Type B pancreatic cell (in vitro differentiated cells): ENCODE results near the gene NUP98. TPM values are rescaled to one million over a fixed set of nuclear protein-coding genes. Genes with fewer than 3 reads are reported as not detected.

Source experiments
- DNase-seq: peaks from one replicate; pipeline ENCODE4 v3.0.0; 2021; ENCODE audit warnings: mixed read lengths; ENCODE audit not compliant: unreplicated experiment; ENCODE audit errors: extremely low spot score
- H3K27ac Mint-ChIP-seq: 2 replicates; pipeline ENCODE4 v1.8.0; 2021; ENCODE audit warnings: mild to moderate bottlenecking, mixed read lengths
- H3K27me3 Mint-ChIP-seq: 2 replicates; pipeline ENCODE4 v1.8.0; 2021; ENCODE audit warnings: mixed read lengths
- H3K36me3 Mint-ChIP-seq: 2 replicates; pipeline ENCODE4 v1.8.0; 2021; ENCODE audit warnings: mixed read lengths
- H3K4me1 Mint-ChIP-seq: one replicate; pipeline ENCODE4 v1.8.0; 2021; ENCODE audit warnings: mixed read lengths; ENCODE audit not compliant: unreplicated experiment
- H3K4me3 Mint-ChIP-seq: 2 replicates; pipeline ENCODE4 v1.8.0; 2021; ENCODE audit warnings: mild to moderate bottlenecking, mixed read lengths
- H3K9me3 Mint-ChIP-seq: 2 replicates; pipeline ENCODE4 v1.8.0; 2021; ENCODE audit warnings: mixed read lengths
- total RNA-seq: library from RNA; stranded (reverse); gene quantifications from 2 replicates; pipeline ENCODE4 v1.2.1, GENCODE V29; 2021; ENCODE audit warnings: low replicate concordance
- TF ChIP-seq, protein P1 (sequence below): fragments of 200-600 bp; sonication (generic); conservative IDR thresholded peaks from 2 replicates; pipeline ENCODE4 v1.5.0; 2021; ENCODE audit warnings: antibody characterized with exemption, mild to moderate bottlenecking

Gene NUP98
- total RNA-seq, 1 donor from 2014 or later, result 74.6 TPM

DNA sequence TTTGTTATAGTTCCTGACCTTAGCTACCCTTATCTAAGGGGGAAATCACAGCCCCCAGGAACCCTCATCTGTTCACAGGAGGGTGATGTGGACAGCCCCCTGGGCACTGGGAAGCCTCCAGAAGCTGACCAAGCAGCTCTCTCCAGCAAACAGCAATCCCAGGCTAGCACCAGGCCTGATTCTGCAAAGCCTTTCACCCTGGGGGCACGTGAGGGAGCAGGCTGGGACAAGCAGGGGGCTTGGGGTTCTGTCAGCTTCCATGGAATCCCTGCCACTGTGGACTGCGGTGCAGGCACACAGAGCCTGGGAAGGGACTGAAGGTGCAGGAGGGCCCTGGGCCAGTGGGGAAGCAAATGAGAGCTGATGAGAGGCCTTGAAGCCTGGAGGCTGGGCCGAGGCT lies 13.1 kb upstream of the NUP98 start:
- no peak overlapping the region for H3K27ac Mint-ChIP-seq
- DNase-seq, result no peak
- peaks cover 24% of the 10 kb centered on the region for H3K4me1 Mint-ChIP-seq
- no peaks in the 10 kb centered on the region for H3K9me3 Mint-ChIP-seq
- no peaks in the 10 kb centered on the region for H3K36me3 Mint-ChIP-seq
- peak overlapping the region; percentile 71 for H3K4me3 Mint-ChIP-seq
- H3K27me3 Mint-ChIP-seq, result no peaks in the 10 kb centered on the region
- TF ChIP-seq, protein P1, sequence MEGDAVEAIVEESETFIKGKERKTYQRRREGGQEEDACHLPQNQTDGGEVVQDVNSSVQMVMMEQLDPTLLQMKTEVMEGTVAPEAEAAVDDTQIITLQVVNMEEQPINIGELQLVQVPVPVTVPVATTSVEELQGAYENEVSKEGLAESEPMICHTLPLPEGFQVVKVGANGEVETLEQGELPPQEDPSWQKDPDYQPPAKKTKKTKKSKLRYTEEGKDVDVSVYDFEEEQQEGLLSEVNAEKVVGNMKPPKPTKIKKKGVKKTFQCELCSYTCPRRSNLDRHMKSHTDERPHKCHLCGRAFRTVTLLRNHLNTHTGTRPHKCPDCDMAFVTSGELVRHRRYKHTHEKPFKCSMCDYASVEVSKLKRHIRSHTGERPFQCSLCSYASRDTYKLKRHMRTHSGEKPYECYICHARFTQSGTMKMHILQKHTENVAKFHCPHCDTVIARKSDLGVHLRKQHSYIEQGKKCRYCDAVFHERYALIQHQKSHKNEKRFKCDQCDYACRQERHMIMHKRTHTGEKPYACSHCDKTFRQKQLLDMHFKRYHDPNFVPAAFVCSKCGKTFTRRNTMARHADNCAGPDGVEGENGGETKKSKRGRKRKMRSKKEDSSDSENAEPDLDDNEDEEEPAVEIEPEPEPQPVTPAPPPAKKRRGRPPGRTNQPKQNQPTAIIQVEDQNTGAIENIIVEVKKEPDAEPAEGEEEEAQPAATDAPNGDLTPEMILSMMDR, result no peak

DNA sequence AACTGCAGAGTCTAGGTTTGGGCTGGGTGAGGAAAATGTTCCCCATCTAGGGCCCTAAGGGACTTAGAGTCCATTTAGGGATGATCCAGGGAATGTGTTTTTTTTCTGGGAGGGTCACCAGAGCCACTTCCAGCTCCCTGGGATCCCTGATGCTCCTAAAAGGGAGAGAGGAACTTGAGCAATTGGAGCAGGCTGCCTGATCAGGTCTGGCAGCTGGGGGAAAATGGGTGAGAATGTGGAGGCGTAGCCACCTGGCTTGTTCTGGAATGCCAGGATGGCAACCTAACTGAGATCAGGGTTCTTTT lies 12.2 kb upstream of the NUP98 start:
- Mint-ChIP-seq H3K4me1 (peaks cover 24% of the 10 kb centered on the region), H3K36me3 (no peaks in the 10 kb centered on the region), H3K27ac (peak overlapping the region; percentile 86), H3K27me3 (no peaks in the 10 kb centered on the region), H3K9me3 (no peaks in the 10 kb centered on the region), H3K4me3 (peak overlapping the region; percentile 95)
- no peak for DNase-seq
- TF ChIP-seq, protein P1, result no peak

DNA sequence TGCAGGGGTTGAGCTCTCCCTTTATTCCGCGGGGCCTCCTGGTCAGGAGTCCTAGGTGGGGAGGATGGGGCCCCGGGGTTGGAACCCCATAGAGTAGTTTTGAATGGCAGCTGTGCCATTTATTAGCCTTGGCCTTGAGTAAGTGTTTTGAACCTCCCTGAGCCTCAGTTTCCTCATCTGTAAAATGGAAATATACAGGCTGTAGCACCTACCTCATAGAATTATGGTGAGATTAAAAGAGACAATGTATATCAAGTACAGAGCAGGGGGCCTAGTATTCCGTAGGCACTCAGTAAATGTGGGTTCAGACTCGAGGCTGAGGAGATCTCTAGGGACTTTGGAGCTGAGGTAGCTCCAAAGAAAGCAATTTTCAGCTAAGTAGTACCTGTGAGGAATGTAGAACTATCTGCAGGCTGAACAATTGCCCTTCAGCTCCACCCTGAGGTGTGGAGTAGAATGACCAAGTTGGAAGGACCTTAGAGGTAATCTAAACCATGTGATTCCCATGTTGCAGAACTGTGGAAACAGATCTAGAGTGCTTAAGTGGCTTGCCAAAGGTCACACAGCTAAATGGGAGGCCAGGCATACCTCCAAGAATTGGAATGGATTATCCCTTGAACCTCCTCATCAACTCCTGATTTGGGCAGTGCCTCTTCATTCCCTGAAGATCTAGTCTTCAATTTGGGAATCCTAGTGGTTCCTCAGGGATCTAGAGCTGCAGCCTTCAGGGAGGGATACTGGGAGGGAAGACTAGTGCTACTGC lies 11.7 kb upstream of the NUP98 start:
- H3K4me1 Mint-ChIP-seq, result peaks cover 24% of the 10 kb centered on the region
- no peaks in the 10 kb centered on the region for H3K9me3 Mint-ChIP-seq
- no peak for DNase-seq
- H3K27me3 Mint-ChIP-seq, result no peaks in the 10 kb centered on the region
- H3K36me3 Mint-ChIP-seq, result no peaks in the 10 kb centered on the region
- TF ChIP-seq, protein P1, result peak; percentile 51
- H3K4me3 Mint-ChIP-seq, result peak overlapping the region; percentile 95
- H3K27ac Mint-ChIP-seq, result peak overlapping the region; percentile 86

DNA sequence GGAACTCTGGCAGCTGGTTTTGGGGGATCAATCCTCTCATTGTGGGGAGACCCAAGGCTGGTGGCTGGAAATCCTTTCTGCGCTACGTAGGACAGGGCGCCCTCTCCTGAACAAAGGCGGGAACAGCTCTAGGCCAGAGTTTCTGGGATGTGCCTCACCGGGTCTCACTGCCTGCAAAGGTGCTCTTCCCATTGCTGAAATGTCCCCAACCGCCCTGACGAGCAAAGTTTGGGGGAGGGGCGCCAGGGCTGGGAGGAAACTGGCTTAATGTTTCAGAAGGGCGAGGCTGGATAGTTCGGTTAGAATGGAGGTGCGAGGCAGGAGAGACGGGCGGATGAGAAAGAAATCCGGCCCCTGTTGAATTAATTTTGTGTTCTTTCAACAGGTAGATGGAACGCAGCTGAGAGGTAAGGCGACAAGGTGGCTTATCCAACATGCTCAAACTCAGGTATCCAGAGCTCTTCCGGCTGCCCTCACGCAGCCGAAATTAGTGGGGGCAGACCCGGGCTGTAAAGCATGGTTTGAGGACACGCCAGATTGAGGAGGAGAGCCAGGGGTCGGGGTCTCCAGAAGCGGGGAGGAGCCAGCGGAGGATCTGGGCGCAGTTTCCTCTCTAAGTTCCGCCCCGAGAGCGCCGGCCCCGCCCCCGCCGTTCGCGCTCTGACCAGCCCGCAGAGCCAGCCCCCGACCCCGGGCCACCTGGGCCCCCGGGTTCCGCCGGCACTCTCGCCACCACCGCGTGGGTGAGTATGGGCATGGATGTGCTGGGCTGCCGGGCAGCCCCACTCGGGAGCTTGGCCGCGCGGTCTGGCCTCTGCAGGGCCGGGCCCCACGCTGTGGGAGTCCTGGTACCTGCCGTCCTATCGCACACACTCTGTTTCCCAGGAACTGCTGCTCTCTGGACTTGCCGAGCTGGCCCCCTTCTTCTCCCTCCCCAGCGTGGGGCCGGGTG lies 10.8 kb upstream of the NUP98 start, which contains the start of gene PGAP2:
Gene PGAP2 (plus strand): TSS at position 652 of the 952 bp plus-strand sequence. CDS start 2,700 bp downstream, outside the sequence.
- Mint-ChIP-seq H3K4me1 (peaks cover 24% of the 10 kb centered on the region), H3K36me3 (no peaks in the 10 kb centered on the region), H3K9me3 (no peaks in the 10 kb centered on the region), H3K4me3 (peak within 1 kb of the TSS; percentile 95), H3K27ac (peak within 1 kb of the TSS; percentile 94), H3K27me3 (no peaks in the 10 kb centered on the region)
- TF ChIP-seq, protein P1, result peak; percentile 73
- DNase-seq, result peak; percentile 77

DNA sequence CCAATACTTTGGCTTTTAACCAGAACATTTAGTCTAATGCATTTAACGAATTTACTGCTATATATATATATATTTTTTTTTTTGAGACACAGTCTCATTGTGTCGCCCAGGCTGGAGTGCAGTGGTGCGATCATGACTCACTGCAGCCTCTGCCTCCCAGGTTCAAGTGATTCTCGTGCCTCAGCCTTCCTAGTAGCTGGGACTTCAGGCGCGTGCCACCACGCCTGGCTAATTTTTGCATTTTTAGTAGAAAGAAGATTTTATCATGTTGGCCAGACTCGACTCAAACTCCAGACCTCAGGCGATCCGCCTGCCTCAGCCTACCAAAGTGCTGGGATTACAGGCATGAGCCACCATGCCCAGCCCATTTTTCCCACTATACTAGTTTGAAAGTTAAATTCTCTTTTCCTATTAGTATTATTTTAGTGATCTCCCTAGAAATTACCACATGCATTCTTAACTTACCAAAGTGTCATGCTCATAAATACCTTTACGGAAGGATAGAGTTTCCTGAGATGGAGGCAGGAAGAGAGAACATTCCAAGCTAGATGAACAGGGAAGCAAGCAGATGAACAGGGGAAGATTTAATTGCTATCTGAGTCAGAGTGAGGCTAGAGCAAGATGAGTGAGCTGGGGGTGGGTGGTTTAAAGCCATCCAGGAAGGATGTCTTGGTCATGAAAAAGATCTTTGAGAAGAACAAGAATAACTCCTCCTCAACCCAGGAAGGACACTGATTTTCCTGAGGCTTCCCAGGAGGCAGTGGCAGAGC lies 6.6 kb upstream of the NUP98 start:
- H3K4me1 Mint-ChIP-seq, result peaks cover 11% of the 10 kb centered on the region
- TF ChIP-seq, protein P1, result no peak
- no peaks in the 10 kb centered on the region for H3K9me3 Mint-ChIP-seq
- H3K27me3 Mint-ChIP-seq, result no peaks in the 10 kb centered on the region
- H3K36me3 Mint-ChIP-seq, result no peaks in the 10 kb centered on the region
- H3K27ac Mint-ChIP-seq, result no peak overlapping the region
- no peak for DNase-seq
- H3K4me3 Mint-ChIP-seq, result no peak overlapping the region
